ENCODE measurements around the gene SPART. TPM values are rescaled to one million over a fixed set of nuclear protein-coding genes. Genes with fewer than 3 reads are reported as not detected.
A peak's percentile ranks its signal among the peaks of the same experiment; 100 is the strongest.

The SPART gene
- total and polyA plus RNA-seq, 2 donors from 2014 or later, result 47.8 to 66.1 TPM

DNA sequence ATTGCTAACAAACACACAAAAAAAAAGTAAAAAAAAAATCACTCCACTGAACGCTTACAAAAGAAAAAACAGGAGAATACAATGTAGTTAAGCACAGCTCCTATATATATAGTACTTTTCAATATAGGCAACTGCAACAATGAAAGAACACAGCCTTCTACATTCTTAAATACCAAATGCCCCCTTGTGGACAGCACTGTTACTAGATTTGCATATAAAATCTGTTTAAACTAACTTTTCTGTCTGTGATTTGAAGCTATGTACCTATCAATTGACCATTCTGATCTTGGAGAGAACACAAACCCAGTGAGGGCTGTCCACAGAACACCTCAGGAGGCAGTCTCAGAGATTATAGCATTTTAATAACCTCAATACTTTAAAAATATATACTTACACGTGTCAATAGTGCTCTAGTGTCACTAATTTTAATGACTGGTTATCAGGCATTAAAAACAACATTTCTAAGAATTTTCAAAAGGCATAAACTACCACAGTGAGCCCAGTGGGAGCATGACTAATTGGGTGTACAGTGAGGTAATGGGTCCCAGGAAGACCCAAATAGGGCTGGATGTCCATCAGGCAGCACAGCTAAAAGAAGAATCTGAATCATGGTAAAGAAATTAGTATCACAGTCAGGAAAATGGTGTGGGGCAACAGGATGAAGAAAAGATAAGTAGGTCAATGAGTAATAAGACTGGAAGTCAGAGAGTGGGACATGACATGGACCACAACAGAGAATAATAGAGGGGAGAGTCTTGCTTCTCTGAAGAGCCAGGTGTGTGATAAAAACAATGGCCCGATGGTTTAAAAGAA lies 70.8 kb downstream of the SPART start:
- no peak overlapping the region for H3K4me3 ChIP-seq (ENCODE audit: low read length in 3 of 3)
- DNase-seq (peak in 3 of 5 donors; percentile 18 to 82 (median 70)), FAIRE-seq (peak; percentile 29)
- no peaks in the 10 kb centered on the region for H3K4me1 ChIP-seq (ENCODE audit: control insufficient read depth in 2 of 3, insufficient read depth in 2 of 3, low read depth in 1 of 3, low read length in 3 of 3)
- no peaks in the 10 kb centered on the region for H3K36me3 ChIP-seq (ENCODE audit: control insufficient read depth in 2 of 3, insufficient read depth in 3 of 3, low read length in 3 of 3)
- H3K9ac ChIP-seq (ENCODE audit: low read length in 3 of 3), result no peak overlapping the region
- H3K27ac ChIP-seq (ENCODE audit: low read depth in 2 of 2, low read length in 2 of 2), result no peak overlapping the region
- H3K9me3 ChIP-seq (ENCODE audit: control insufficient read depth in 2 of 3, insufficient read depth in 1 of 3, low read length in 3 of 3), result no peaks in the 10 kb centered on the region
- H3K27me3 ChIP-seq (ENCODE audit: control insufficient read depth, insufficient read depth, low read length), result no peaks in the 10 kb centered on the region
- TF ChIP-seq, protein P1, sequence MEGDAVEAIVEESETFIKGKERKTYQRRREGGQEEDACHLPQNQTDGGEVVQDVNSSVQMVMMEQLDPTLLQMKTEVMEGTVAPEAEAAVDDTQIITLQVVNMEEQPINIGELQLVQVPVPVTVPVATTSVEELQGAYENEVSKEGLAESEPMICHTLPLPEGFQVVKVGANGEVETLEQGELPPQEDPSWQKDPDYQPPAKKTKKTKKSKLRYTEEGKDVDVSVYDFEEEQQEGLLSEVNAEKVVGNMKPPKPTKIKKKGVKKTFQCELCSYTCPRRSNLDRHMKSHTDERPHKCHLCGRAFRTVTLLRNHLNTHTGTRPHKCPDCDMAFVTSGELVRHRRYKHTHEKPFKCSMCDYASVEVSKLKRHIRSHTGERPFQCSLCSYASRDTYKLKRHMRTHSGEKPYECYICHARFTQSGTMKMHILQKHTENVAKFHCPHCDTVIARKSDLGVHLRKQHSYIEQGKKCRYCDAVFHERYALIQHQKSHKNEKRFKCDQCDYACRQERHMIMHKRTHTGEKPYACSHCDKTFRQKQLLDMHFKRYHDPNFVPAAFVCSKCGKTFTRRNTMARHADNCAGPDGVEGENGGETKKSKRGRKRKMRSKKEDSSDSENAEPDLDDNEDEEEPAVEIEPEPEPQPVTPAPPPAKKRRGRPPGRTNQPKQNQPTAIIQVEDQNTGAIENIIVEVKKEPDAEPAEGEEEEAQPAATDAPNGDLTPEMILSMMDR (IDR thresholded peaks at IDR 0.05; ENCODE audit: borderline replicate concordance, extremely low read depth, insufficient read depth), result peak; percentile 59
- intact Hi-C loops (cut with DNase I), result no loop called here

DNA sequence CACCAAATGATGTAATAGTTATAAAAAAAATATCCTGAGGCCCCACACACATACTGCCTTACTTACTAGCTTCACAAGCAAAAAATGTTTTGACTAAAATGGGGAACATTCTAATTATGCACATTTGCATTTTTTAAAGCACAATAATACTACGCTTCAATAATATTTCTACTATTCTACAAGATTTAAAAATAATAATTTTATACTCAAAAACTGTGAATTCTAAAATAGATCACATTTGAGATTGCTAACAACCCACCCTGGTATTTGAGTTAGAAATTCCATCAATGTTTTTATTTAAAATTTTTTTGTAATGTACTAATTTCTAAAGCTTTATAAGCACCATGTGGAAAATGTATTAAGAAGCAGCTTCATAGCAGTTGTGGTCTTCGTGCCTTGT lies 72.8 kb downstream of the SPART start:
- DNase-seq (no peak), FAIRE-seq (no peak)
- Histone ChIP-seq H3K36me3 (ENCODE audit: control insufficient read depth in 2 of 3, insufficient read depth in 3 of 3, low read length in 3 of 3) (no peaks in the 10 kb centered on the region), H3K9ac (ENCODE audit: low read length in 3 of 3) (no peak overlapping the region), H3K4me3 (ENCODE audit: low read length in 3 of 3) (no peak overlapping the region), H3K27me3 (ENCODE audit: control insufficient read depth, insufficient read depth, low read length) (no peaks in the 10 kb centered on the region), H3K9me3 (ENCODE audit: control insufficient read depth in 2 of 3, insufficient read depth in 1 of 3, low read length in 3 of 3) (no peaks in the 10 kb centered on the region), H3K4me1 (ENCODE audit: control insufficient read depth in 2 of 3, insufficient read depth in 2 of 3, low read depth in 1 of 3, low read length in 3 of 3) (no peaks in the 10 kb centered on the region), H3K27ac (ENCODE audit: low read depth in 2 of 2, low read length in 2 of 2) (no peak overlapping the region)
- intact Hi-C loops (cut with DNase I), result loop anchor here (5.0 kb wide), 1 partner anchor 296 kb away; no protein-coding TSS in a partner anchor
- TF ChIP-seq, protein P1 (IDR thresholded peaks at IDR 0.05; ENCODE audit: borderline replicate concordance, extremely low read depth, insufficient read depth), result no peak

DNA sequence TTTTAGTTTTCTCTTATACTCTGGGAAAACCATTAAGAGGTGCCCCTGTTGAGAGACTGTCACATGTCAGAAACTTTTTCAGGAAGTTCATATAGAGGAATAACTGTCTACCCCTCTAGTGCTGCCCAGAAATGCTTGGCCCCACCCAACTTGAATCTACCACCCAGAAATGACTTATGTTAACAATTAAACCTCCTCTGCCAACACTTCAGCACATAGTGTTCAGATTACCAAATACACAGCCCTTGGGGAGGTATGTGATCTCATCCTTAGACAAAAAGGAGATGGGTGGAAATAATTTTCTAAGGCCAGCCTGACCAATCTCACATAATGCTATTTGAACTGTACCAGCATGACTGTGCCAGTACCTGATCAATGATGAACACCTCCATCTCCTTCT lies 84.2 kb downstream of the SPART start:
- Histone ChIP-seq H3K9me3 (ENCODE audit: control insufficient read depth in 2 of 3, insufficient read depth in 1 of 3, low read length in 3 of 3) (no peaks in the 10 kb centered on the region), H3K4me1 (ENCODE audit: control insufficient read depth in 2 of 3, insufficient read depth in 2 of 3, low read depth in 1 of 3, low read length in 3 of 3) (no peaks in the 10 kb centered on the region), H3K36me3 (ENCODE audit: control insufficient read depth in 2 of 3, insufficient read depth in 3 of 3, low read length in 3 of 3) (no peaks in the 10 kb centered on the region), H3K27me3 (ENCODE audit: control insufficient read depth, insufficient read depth, low read length) (no peaks in the 10 kb centered on the region), H3K9ac (ENCODE audit: low read length in 3 of 3) (no peak overlapping the region), H3K27ac (ENCODE audit: low read depth in 2 of 2, low read length in 2 of 2) (no peak overlapping the region), H3K4me3 (ENCODE audit: low read length in 3 of 3) (no peak overlapping the region)
- TF ChIP-seq, protein P1 (IDR thresholded peaks at IDR 0.05; ENCODE audit: borderline replicate concordance, extremely low read depth, insufficient read depth), result no peak
- DNase-seq, result no peak
- intact Hi-C loops (cut with DNase I), result no loop called here
- no peak for FAIRE-seq

Data from kidney (tissue), 14 donors.